CD1c-positive myeloid dendritic cell (primary cell): ENCODE measurements around the gene TSPAN4.
A peak's percentile ranks its signal among the peaks of the same experiment; 100 is the strongest.

Source experiments
- DNase-seq: peaks from one replicate; pipeline ENCODE4 v3.0.0-alpha.2; 2016; ENCODE audit errors: extremely low spot score

Gene TSPAN4

DNA sequence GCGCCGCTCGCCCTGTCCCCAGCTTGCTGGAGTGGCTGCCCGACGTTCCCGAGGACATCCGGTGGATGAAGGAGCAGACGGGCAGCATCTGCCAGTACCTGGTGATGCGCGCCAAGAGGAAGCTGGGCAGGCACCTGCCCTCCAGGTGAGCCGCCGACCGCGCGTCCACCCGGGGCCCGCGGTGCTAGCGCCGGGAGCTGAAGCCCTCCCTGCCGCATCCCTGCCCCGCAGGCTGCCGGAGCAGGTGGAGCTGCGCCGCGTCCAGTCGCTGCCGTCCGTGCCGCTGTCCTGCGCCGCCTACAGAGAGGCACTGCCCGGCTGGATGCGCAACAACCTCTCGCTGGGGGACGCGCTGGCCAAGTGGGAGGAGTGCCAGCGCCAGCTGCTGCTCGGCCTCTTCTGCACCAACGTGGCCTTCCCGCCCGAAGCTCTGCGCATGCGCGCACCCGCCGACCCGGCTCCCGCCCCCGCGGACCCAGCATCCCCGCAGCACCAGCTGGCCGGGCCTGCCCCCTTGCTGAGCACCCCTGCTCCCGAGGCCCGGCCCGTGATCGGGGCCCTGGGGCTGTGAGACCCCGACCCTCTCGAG, 18.3 kb upstream of the TSPAN4 start:
- DNase-seq, result no peak

DNA sequence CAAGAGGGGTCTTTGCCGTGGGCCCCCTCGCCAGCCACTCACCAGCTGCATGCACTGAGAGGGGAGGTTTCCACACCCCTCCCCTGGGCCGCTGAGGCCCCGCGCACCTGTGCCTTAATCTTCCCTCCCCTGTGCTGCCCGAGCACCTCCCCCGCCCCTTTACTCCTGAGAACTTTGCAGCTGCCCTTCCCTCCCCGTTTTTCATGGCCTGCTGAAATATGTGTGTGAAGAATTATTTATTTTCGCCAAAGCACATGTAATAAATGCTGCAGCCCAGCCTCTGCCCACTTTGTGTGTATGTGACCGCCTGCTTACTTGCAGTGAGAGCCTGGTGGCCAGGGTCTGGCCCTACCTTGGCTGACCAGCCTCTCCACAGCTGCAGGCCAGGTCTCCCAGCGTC, 17.7 kb upstream of the TSPAN4 start:
- no peak for DNase-seq

DNA sequence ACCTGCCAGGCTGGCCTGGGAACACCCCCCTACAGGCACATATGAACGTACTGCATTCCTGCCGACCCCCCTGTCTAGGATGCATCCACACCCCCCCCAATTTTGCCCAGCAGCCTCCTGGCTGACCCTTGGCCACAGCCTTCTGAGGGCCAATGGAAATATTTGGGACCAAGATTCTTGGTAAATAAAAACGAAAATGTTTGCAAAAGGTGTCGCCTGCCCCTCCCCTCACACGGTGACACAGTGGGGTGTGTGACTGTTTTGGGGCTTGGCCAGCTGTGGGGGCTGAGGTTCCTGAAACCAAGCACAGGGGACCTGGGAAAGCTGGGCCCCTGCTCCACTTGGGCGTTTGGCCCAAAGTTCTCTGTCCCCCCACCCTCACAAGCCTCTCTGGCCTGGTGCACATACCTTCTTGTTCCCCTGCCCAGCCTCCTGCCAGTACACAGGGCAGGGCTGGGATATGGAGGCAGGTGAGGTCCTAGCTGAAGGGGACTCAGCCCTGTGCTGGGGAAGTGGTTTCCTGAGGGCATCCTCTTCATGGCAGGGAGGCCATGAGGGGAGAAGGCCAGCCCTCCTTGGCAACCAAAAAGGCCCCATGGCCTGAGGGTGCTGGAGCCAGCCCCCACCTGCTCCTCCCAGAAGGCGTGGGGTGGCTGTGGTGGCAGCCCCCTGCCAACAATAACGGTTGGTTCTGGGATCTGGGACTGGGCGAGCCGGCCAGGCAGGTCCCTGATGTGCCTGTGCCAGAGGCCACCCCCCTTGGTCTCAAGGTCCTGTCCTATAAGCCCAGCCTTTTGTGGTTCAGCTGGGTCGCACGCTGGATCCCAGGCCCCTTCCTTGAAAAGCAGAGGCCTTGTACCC, 17.1 kb upstream of the TSPAN4 start:
- DNase-seq, result no peak

GRCh38 chr11:826227-826621, 16.4 kb upstream of the TSPAN4 start:
- no peak for DNase-seq

DNA sequence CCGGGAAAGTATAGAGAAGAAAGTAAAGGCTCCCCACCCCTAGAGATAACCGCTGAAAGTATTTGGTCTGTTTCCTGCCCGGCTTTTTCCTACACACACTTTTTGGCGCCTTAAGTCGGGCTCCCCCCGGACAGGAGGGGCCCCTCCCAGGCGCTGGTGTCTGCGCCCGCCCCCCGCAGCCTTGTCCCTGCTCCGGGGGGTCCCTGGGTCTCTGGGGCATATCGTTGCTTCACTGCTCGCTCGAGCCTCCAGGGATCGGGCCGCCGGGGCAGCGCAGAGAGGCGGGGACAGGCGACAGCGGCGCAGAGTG, 15.9 kb upstream of the TSPAN4 start:
- DNase-seq, result no peak

DNA sequence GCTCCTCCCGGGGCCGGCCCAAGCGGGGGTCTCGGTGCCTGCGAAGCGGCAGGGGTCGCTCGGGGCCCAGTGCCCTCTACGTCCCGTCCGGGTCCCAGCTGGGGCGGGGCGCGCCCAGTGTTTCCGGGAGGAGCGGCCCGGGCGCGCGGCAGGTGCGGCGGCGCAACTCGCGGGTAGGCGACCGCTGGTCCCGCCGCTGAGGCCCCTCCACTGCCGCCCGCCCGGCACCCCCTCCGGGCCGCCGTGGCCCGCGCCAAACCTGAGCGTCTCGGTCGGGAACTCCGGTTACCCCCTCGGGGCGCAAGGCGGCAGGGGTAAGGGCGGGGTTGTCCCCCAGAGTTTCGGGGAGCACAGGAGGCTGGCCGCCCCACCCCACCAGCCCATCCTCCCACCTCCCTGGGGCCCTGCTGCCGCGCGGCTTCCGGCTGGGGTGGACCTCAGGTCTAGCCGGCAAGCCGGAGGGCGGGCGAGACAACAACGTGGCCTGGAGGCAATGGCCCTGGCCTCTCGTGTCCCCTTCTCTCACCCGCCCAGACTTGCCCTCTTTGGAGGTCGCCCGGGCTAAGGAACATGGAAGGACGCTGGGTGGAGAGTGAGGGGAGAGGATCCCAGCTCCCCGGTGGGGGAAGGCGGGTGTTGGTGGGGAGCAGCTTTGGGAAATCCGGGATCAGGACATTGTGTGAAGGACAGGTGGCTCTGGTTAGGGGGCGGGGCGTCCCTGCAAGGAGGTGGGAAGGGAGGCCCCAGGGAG, 15.3 kb upstream of the TSPAN4 start:
- no peak for DNase-seq

DNA sequence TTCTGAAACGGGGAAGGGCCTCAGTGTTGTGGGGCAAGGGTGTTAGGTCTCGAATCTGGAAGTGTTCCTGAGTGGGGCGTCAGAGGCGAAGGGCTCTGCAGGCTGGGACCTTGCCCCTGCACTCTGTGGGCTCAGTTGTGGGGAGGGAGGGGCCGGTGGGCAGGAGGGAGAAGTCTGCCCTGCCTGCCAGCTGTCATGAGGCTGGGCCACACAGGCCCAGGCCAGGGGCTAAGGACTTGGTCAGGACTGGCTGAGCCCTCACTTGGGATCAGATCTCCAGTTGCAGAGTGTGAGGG, 14.8 kb upstream of the TSPAN4 start, which contains the start of gene CRACR2B:
Gene CRACR2B, plus strand, starts transcription at position 23 of the 296 bp plus-strand sequence. CDS start 689 bp downstream, outside the sequence.
- DNase-seq, result no peak

GRCh38 chr11:828506-829175, 14.0 kb upstream of the TSPAN4 start:
- DNase-seq, result no peak

GRCh38 chr11:829176-829846, 13.3 kb upstream of the TSPAN4 start:
- peak; percentile 53 for DNase-seq

DNA sequence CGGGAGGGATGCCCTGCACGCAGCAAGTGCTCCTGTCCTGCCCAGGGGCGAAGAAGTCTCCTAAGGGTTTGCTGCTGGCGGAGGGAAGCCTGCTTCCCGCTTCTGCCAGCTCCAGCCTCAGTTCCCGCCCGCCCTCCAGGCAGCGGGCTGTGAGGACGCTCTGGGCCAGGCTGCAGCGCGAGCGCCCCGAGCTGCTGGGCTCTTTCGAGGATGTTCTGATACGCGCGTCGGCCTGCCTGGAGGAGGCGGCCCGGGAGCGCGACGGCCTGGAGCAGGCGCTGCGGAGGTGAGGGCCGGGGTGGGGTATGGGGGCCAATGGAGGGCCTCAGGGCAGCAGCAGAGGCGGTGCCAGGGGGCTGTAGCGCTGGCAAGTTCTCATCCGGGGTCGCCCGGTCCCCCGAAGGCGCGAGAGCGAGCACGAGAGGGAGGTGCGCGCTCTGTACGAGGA, 12.8 kb upstream of the TSPAN4 start:
- no peak for DNase-seq

- peak; percentile 58 for DNase-seq
Measured at GRCh38 chr11:830295-831117, 12.1 kb upstream of the TSPAN4 start.

GRCh38 chr11:831118-831864, 11.4 kb upstream of the TSPAN4 start:
- no peak for DNase-seq

- DNase-seq, result no peak
Measured at GRCh38 chr11:831961-832528, 10.6 kb upstream of the TSPAN4 start.

GRCh38 chr11:832529-833113, 10.0 kb upstream of the TSPAN4 start, which contains the start of gene CD151:
TSS of gene CD151 (plus strand) at chr11:832952. CDS start at chr11:836070, 3,118 bp downstream.
- DNase-seq, result peak; percentile 80

DNA sequence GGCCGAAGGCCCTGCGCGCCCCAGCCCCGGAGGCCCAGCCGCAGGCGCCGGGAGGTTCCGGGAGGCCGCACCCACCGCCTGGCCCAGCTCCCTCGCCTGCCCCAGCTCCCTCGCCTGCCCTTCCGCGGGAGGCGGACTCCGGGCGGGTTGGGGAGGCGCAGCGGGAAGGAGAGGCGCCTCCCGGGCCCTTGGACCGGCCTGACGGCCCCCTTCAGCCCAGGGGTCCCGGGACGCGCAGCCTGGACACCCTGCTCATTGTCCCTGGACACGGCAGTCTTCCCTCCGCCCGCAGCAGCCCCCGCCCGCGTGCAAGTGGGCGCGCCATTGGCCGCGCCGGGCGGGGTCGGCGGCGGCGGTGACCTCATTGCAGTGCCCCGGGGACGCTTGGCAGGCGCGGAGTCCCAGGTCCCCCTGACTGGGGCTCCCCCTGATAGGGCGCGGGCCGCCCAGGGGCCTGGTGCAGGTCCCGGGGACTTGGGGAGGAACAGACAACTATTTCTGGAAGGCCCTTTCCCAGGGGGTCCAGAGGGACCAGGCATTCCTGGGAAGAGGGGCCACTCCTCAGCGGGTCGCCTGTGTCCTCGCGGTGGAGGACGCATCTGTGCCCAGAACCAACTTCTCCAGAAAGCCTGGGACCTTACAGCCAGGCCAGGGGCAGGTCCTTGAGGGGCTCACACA, 9.4 kb upstream of the TSPAN4 start:
- peak; percentile 69 for DNase-seq

GRCh38 chr11:833849-834311, 8.8 kb upstream of the TSPAN4 start:
- no peak for DNase-seq

GRCh38 chr11:834371-835316, 8.0 kb upstream of the TSPAN4 start:
- peak; percentile 57 for DNase-seq
